MCF 10A (cell line): Measurements from ENCODE around the gene LAMP5. TPM values are rescaled to one million over a fixed set of nuclear protein-coding genes. Genes with fewer than 3 reads are reported as not detected.

ENCODE experiments used
- BruUV-seq: library from RNA; stranded (reverse); fragments of 400-500 nt; replicated peaks from 2 replicates; lab custom pipeline; 2021; lab: Mats Ljungman, UMichigan
- CTCF ChIA-PET: fragments of 300-600 bp; sonication (Branson Sonifier 250); formaldehyde crosslinking; extraction: SDS; loops from one replicate; lab custom pipeline; 2021; ENCODE audit warnings: antibody characterized with exemption, inconsistent platforms; lab: Yijun Ruan, JAX
- POLR2A ChIA-PET: fragments of 300-600, 350-650 bp; sonication (Branson Sonifier 250); formaldehyde crosslinking; extraction: SDS; loops from one replicate; lab custom pipeline; 2020; ENCODE audit warnings: antibody characterized with exemption, inconsistent platforms; lab: Yijun Ruan, JAX
- DNase-seq: peaks from one replicate; pipeline ENCODE4 v3.0.0-alpha.2; 2018; ENCODE audit not compliant: unreplicated experiment
- H3K27ac Mint-ChIP-seq: one replicate; pipeline ENCODE4 v1.8.0; 2022; ENCODE audit warnings: mild to moderate bottlenecking, low read depth, mixed read lengths; ENCODE audit not compliant: unreplicated experiment
- H3K27me3 Mint-ChIP-seq: one replicate; pipeline ENCODE4 v1.8.0; 2022; ENCODE audit warnings: mixed read lengths; ENCODE audit not compliant: insufficient read depth, unreplicated experiment
- H3K36me3 Mint-ChIP-seq: one replicate; pipeline ENCODE4 v1.8.0; 2022; ENCODE audit warnings: mild to moderate bottlenecking, moderate library complexity, mixed read lengths; ENCODE audit not compliant: insufficient read depth, unreplicated experiment
- H3K4me1 Mint-ChIP-seq: one replicate; pipeline ENCODE4 v1.8.0; 2022; ENCODE audit warnings: mixed read lengths; ENCODE audit not compliant: insufficient read depth, unreplicated experiment
- H3K4me3 Mint-ChIP-seq: one replicate; pipeline ENCODE4 v1.8.0; 2022; ENCODE audit warnings: mild to moderate bottlenecking, moderate library complexity, mixed read lengths; ENCODE audit not compliant: unreplicated experiment
- H3K9me3 Mint-ChIP-seq: one replicate; pipeline ENCODE4 v1.8.0; 2022; ENCODE audit warnings: mixed read lengths; ENCODE audit not compliant: unreplicated experiment
- CTCF ChIP-seq: fragments of 200-600 bp; IDR thresholded peaks from one replicate; pipeline ENCODE4 v1.8.0; 2022; ENCODE audit warnings: antibody characterized with exemption, mild to moderate bottlenecking; ENCODE audit not compliant: unreplicated experiment
- intact Hi-C: fragments of 100-400 bp; cut with micrococcal nuclease; formaldehyde crosslinking; loops from 2 replicates; pipeline ENCODE4 v1.14.1; 2022
- total RNA-seq: library from RNA; stranded (reverse); gene quantifications from 2 replicates; pipeline ENCODE4 v1.2.3, GENCODE V29; 2022

LAMP5 gene
- total RNA-seq, 1 experiment from 2014 or later, result not detected

- Mint-ChIP-seq H3K27ac (no peak overlapping the region), H3K27me3 (no peaks in the 10 kb centered on the region), H3K9me3 (peaks cover 8% of the 10 kb centered on the region), H3K4me3 (no peak overlapping the region), H3K4me1 (no peaks in the 10 kb centered on the region), H3K36me3 (no peaks in the 10 kb centered on the region)
- CTCF ChIA-PET, result interaction anchor here (0.7 kb wide), 1 partner anchor 40 kb away, joined by 3 read pairs; no protein-coding TSS in a partner anchor
- DNase-seq, result no peak
- BruUV-seq, result no TSS peak
- intact Hi-C loops, result no loop called here
- POLR2A ChIA-PET, result no interaction called here
- no peak for TF ChIP-seq CTCF
Observed at GRCh38 chr20:9543214-9543613, 28.8 kb downstream of the LAMP5 start.

- no TSS peak for BruUV-seq
- Mint-ChIP-seq H3K36me3 (no peaks in the 10 kb centered on the region), H3K4me1 (no peaks in the 10 kb centered on the region), H3K27ac (no peak overlapping the region), H3K9me3 (peaks cover 11% of the 10 kb centered on the region), H3K4me3 (no peak overlapping the region), H3K27me3 (no peaks in the 10 kb centered on the region)
- POLR2A ChIA-PET, result no interaction called here
- TF ChIP-seq CTCF, result no peak
- DNase-seq, result no peak
- CTCF ChIA-PET, result interaction anchor here (0.5 kb wide), 1 partner anchor 68 kb away, joined by 3 read pairs; no protein-coding TSS in a partner anchor
- intact Hi-C loops, result no loop called here
Observed at GRCh38 chr20:9550283-9550682, 35.9 kb downstream of the LAMP5 start.

- DNase-seq, result no peak
- H3K9me3 Mint-ChIP-seq, result peaks cover 7% of the 10 kb centered on the region
- no peaks in the 10 kb centered on the region for H3K27me3 Mint-ChIP-seq
- no peak overlapping the region for H3K4me3 Mint-ChIP-seq
- no peak overlapping the region for H3K27ac Mint-ChIP-seq
- BruUV-seq, result no TSS peak
- TF ChIP-seq CTCF, result no peak
- no peaks in the 10 kb centered on the region for H3K4me1 Mint-ChIP-seq
- intact Hi-C loops, result no loop called here
- POLR2A ChIA-PET, result no interaction called here
- CTCF ChIA-PET, result interaction anchor here (0.6 kb wide), 2 partner anchors 112 to 1576 kb away, joined by 3 to 5 read pairs; no protein-coding TSS in a partner anchor
- no peaks in the 10 kb centered on the region for H3K36me3 Mint-ChIP-seq
Observed at GRCh38 chr20:9550871-9551270, 36.5 kb downstream of the LAMP5 start.

GRCh38 chr20:9551808-9552550, 37.6 kb downstream of the LAMP5 start:
- Mint-ChIP-seq H3K4me3 (no peak overlapping the region), H3K9me3 (peaks cover 7% of the 10 kb centered on the region), H3K4me1 (no peaks in the 10 kb centered on the region), H3K27ac (no peak overlapping the region), H3K36me3 (no peaks in the 10 kb centered on the region), H3K27me3 (no peaks in the 10 kb centered on the region)
- BruUV-seq, result no TSS peak
- DNase-seq, result no peak
- TF ChIP-seq CTCF, result no peak
- POLR2A ChIA-PET, result no interaction called here
- CTCF ChIA-PET, result interaction anchor here (0.6 kb wide), 1 partner anchor 124 kb away, joined by 3 read pairs; no protein-coding TSS in a partner anchor
- intact Hi-C loops, result no loop called here
